Endothelial cell of umbilical vein (primary cell): ENCODE results near the gene TGFBI. TPM values are rescaled to one million over a fixed set of nuclear protein-coding genes. Genes with fewer than 3 reads are reported as not detected.

ENCODE experiments used
- BruUV-seq: library from RNA; stranded (reverse); fragments of 400-500 nt; replicated peaks from 2 replicates; lab custom pipeline; 2021; lab: Mats Ljungman, UMichigan
- CTCF ChIA-PET: fragments of 300-600, 350-600 bp; sonication (Branson Sonifier 250); formaldehyde crosslinking; loops from one replicate; lab custom pipeline; 2021; ENCODE audit warnings: antibody characterized with exemption, inconsistent platforms; lab: Charles Lee
- POLR2A ChIA-PET: fragments of 300-600, 350-600 bp; sonication (Branson Sonifier 250); formaldehyde crosslinking; loops from one replicate; lab custom pipeline; 2021; ENCODE audit warnings: antibody characterized with exemption, inconsistent platforms; lab: Charles Lee
- DNase-seq: peaks from one replicate; pipeline ENCODE4 v3.0.0-alpha.2; 2011; ENCODE audit warnings: low read depth, low spot score
- FAIRE-seq: peaks from 2 replicates; lab custom pipeline; 2011; peaks lifted over from hg19 to GRCh38; lab: Jason Lieb, UNC
- H2AFZ ChIP-seq: 2 replicates; pipeline ENCODE4 v1.6.0; 2012; ENCODE audit warnings: low read depth, low read length, control low read depth, inconsistent platforms
- H3K27ac ChIP-seq: 2 replicates; pipeline ENCODE4 v1.5.1; 2011; ENCODE audit warnings: low read depth, mild to moderate bottlenecking, control low read depth, low read length, moderate library complexity; ENCODE audit not compliant: insufficient read depth
- H3K27me3 ChIP-seq, 2 experiments: 2 replicates each; pipeline versions ENCODE4 v1.6.0 to v1.6.1; 2011; ENCODE audit warnings: low read length in 2 of 2, mixed read lengths in 1 of 2; ENCODE audit not compliant: control insufficient read depth in 2 of 2, insufficient read depth in 2 of 2
- H3K36me3 ChIP-seq, 2 experiments: 2 replicates in 1 of 2; 3 replicates in 1 of 2; pipeline ENCODE4 v1.5.1; 2011; ENCODE audit warnings: low read length in 2 of 2, mild to moderate bottlenecking in 1 of 2, moderate library complexity in 1 of 2; ENCODE audit not compliant: control insufficient read depth in 2 of 2, insufficient read depth in 2 of 2; ENCODE audit errors: extremely low read depth in 1 of 2
- H3K4me1 ChIP-seq: 3 replicates; pipeline ENCODE4 v1.5.1; 2011; ENCODE audit warnings: mild to moderate bottlenecking, low read length; ENCODE audit not compliant: control insufficient read depth, insufficient read depth; ENCODE audit errors: extremely low read depth
- H3K4me2 ChIP-seq: 2 replicates; pipeline ENCODE4 v1.6.1; 2011; ENCODE audit warnings: low read length, control low read depth, mixed read lengths; ENCODE audit not compliant: insufficient read depth
- H3K4me3 ChIP-seq, 3 experiments: fragments of 200-600 bp in 1 of 3; sonication (generic), shearing (Covaris generic) in 1 of 3; replicated peaks in 1 of 3; 2 replicates each; pipeline ENCODE4 v1.5.1; 2011 to 2016; ENCODE audit warnings: control low read depth in 3 of 3, low read length in 3 of 3, mild to moderate bottlenecking in 2 of 3, inconsistent platforms in 1 of 3, low read depth in 1 of 3, moderate library complexity in 1 of 3; ENCODE audit not compliant: insufficient read depth in 1 of 3
- H3K79me2 ChIP-seq: 2 replicates; pipeline ENCODE4 v1.6.0; 2012; ENCODE audit warnings: low read length, inconsistent platforms; ENCODE audit not compliant: control insufficient read depth, insufficient read depth
- H3K9ac ChIP-seq: replicated peaks from 2 replicates; pipeline ENCODE3; 2011; ENCODE audit warnings: low read length, control low read depth; ENCODE audit not compliant: insufficient read depth; ENCODE audit errors: extremely low read depth
- H3K9me1 ChIP-seq: replicated peaks from 3 replicates; pipeline ENCODE4 v1.6.0; 2011; ENCODE audit warnings: mild to moderate bottlenecking, low read length; ENCODE audit not compliant: control insufficient read depth, insufficient read depth; ENCODE audit errors: extremely low read depth
- H3K9me3 ChIP-seq: replicated peaks from 2 replicates; pipeline ENCODE4 v1.5.1; 2012; ENCODE audit warnings: low read length, inconsistent platforms; ENCODE audit not compliant: control insufficient read depth, insufficient read depth
- H4K20me1 ChIP-seq: replicated peaks from 2 replicates; pipeline ENCODE3; 2011; ENCODE audit warnings: mild to moderate bottlenecking, low read length; ENCODE audit not compliant: control insufficient read depth, insufficient read depth; ENCODE audit errors: extremely low read depth
- EZH2 ChIP-seq: IDR thresholded peaks from 2 replicates; pipeline ENCODE4 v1.6.1; 2012; ENCODE audit warnings: borderline replicate concordance, low read depth, mild to moderate bottlenecking, moderate library complexity, low read length, inconsistent platforms; ENCODE audit not compliant: severe bottlenecking
- FOS ChIP-seq: IDR thresholded peaks from 2 replicates; pipeline ENCODE4 v1.6.1; 2011; ENCODE audit warnings: mild to moderate bottlenecking, low read length, moderate library complexity, borderline replicate concordance; ENCODE audit not compliant: insufficient read depth
- GATA2 ChIP-seq: IDR thresholded peaks from 2 replicates; pipeline ENCODE4 v1.7.0; 2011; ENCODE audit warnings: low read depth, mild to moderate bottlenecking, moderate library complexity, mixed read lengths, low read length; ENCODE audit not compliant: insufficient read length, insufficient read depth
- JUN ChIP-seq: IDR thresholded peaks from 2 replicates; pipeline ENCODE4 v1.6.1; 2011; ENCODE audit warnings: borderline replicate concordance, low read depth; ENCODE audit not compliant: insufficient read length, insufficient read depth
- MYC ChIP-seq: IDR thresholded peaks from one replicate; pipeline ENCODE4 v1.6.1; 2011; ENCODE audit warnings: mild to moderate bottlenecking, low read depth, low read length
- POLR2A ChIP-seq: IDR thresholded peaks from 2 replicates; pipeline ENCODE4 v1.6.1; 2012; ENCODE audit warnings: low read depth, mild to moderate bottlenecking, control low read depth, low read length
- POLR2AphosphoS5 ChIP-seq: IDR thresholded peaks from 2 replicates; pipeline ENCODE4 v1.6.1; 2012; ENCODE audit warnings: low read depth, mild to moderate bottlenecking, control low read depth, low read length, moderate library complexity; ENCODE audit not compliant: insufficient read depth
- dilution Hi-C: fragments of 300-500 bp; cut with MboI; formaldehyde crosslinking; loops from one replicate; pipeline ENCODE4 v1.15.0; 2019; ENCODE audit warnings: low sequenced_read_pairs; ENCODE audit not compliant: extremely low pct_ligation_motif_present
- intact Hi-C: fragments of 100-400 bp; cut with micrococcal nuclease; formaldehyde crosslinking; loops from one replicate; pipeline ENCODE4 v1.10.0; 2022
- polyA plus RNA-seq, 4 experiments: library from polyadenylated mRNA; depleted of rRNA in 3 of 4; stranded (reverse) in 3 of 4; unstranded in 1 of 4; fragments of >200 nt; gene quantifications; 2 replicates each; pipeline versions ENCODE4 v1.2.1 to v1.2.3, GENCODE V29; 2011 to 2012; ENCODE audit warnings: missing spikeins in 1 of 4
- total RNA-seq: library from RNA; stranded (reverse); gene quantifications from 2 replicates; pipeline ENCODE4 v1.2.3, GENCODE V29; 2021
- TF ChIP-seq, protein P1 (sequence below): IDR thresholded peaks from 2 replicates; pipeline ENCODE4 v1.6.1; 2011; ENCODE audit not compliant: insufficient read depth, insufficient read length
- TF ChIP-seq, protein P2 (sequence below), 2 donors: IDR thresholded peaks; 1 replicate in 1 of 2; 2 replicates in 1 of 2; pipeline ENCODE4 v1.5.1; 2011; ENCODE audit warnings: low read length in 2 of 2, mild to moderate bottlenecking in 2 of 2, moderate library complexity in 2 of 2, control low read depth in 1 of 2, inconsistent platforms in 1 of 2, low read depth in 1 of 2; ENCODE audit not compliant: insufficient read depth in 1 of 2; ENCODE audit errors: extremely low read depth in 1 of 2

TGFBI gene
- total and polyA plus RNA-seq, 2 donors (not counting 3 experiments of a cell fraction or from before 2014, with no cell fraction given) = 6.5 to 18.9 TPM

DNA sequence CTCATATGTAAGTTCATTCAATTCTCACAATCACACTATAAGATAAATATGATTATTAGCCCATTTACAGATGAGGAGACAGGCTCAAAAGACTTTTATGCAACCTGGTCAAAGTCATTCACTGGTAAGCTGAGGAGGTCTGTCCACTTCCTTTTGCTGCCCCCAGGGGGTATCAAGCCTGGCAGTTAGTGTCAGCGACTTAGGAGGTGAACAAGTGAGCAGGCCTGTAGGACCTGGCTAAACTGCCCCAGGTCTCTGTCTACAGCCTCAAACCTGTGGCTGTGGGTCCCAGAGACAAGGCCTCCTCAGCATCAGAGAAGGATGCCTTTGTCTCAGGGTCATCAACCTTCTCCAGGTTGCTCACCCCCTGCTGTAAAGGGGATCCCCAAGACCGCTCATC lies 10.4 kb downstream of the TGFBI start:
- BruUV-seq = no TSS peak
- ChIA-PET CTCF (interaction anchor here (0.8 kb wide), 1 partner anchor 19 kb away, joined by 3 read pairs; no protein-coding TSS in a partner anchor), POLR2A (no interaction called here)
- Histone ChIP-seq H3K9me1 (no peaks in the 10 kb centered on the region), H3K4me2 (no peak overlapping the region), H3K9ac (no peak overlapping the region), H3K4me1 (peaks cover 53% of the 10 kb centered on the region), H3K27me3 (no peaks in the 10 kb centered on the region), H3K9me3 (no peaks in the 10 kb centered on the region), H3K36me3 (no peaks in the 10 kb centered on the region), H3K27ac (no peak overlapping the region), H4K20me1 (no peaks in the 10 kb centered on the region), H3K79me2 (no peaks in the 10 kb centered on the region), H3K4me3 (no peak overlapping the region), H2AFZ (no peak overlapping the region)
- intact Hi-C loops (no loop called here), dilution Hi-C loops (no loop called here)
- TF ChIP-seq FOS (no peak), POLR2AphosphoS5 (no peak), JUN (no peak), MYC (no peak), GATA2 (no peak), POLR2A (no peak), EZH2 (no peak)
- TF ChIP-seq, protein P1, sequence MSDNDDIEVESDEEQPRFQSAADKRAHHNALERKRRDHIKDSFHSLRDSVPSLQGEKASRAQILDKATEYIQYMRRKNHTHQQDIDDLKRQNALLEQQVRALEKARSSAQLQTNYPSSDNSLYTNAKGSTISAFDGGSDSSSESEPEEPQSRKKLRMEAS = no peak
- TF ChIP-seq, protein P2, sequence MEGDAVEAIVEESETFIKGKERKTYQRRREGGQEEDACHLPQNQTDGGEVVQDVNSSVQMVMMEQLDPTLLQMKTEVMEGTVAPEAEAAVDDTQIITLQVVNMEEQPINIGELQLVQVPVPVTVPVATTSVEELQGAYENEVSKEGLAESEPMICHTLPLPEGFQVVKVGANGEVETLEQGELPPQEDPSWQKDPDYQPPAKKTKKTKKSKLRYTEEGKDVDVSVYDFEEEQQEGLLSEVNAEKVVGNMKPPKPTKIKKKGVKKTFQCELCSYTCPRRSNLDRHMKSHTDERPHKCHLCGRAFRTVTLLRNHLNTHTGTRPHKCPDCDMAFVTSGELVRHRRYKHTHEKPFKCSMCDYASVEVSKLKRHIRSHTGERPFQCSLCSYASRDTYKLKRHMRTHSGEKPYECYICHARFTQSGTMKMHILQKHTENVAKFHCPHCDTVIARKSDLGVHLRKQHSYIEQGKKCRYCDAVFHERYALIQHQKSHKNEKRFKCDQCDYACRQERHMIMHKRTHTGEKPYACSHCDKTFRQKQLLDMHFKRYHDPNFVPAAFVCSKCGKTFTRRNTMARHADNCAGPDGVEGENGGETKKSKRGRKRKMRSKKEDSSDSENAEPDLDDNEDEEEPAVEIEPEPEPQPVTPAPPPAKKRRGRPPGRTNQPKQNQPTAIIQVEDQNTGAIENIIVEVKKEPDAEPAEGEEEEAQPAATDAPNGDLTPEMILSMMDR (IDR thresholded peaks at IDR 0.05; ENCODE audit: extremely low read depth in 1 of 2, insufficient read depth in 1 of 2, low read depth in 1 of 2, low read length in 2 of 2) = no peak
- no peak for FAIRE-seq
- DNase-seq = no peak
